Heart right ventricle (tissue), 16 donors: ENCODE data around the gene SUSD4. TPM values are rescaled to one million over a fixed set of nuclear protein-coding genes. Genes with fewer than 3 reads are reported as not detected.
"Not testable (repeated sequence)": the region's sequence is repeated elsewhere in the genome, so short reads cannot be mapped to it uniquely, and the experiment has no call there.

Experiments used
- ATAC-seq, 8 donors: fragments of 200-7000 bp; cut with Tn5 transposase; one replicate each; pipeline ENCODE4 v1.9.1; 2020; ENCODE audit warnings: mild to moderate bottlenecking in 8 of 8, moderate library complexity in 8 of 8, moderate number of reproducible peaks in 1 of 8
- DNase-seq, 2 donors: peaks; one replicate each; pipeline ENCODE4 v3.0.0-alpha.2; 2020
- H3K27ac ChIP-seq, 10 donors: fragments of 200-600 bp; sonication (generic) in 2 of 10; one replicate each; pipeline versions ENCODE4 v1.5.0 to v1.8.0; 2020 to 2022; ENCODE audit warnings: mild to moderate bottlenecking in 3 of 10
- H3K27me3 ChIP-seq, 7 donors: fragments of 200-600 bp; one replicate each; pipeline ENCODE4 v1.8.0; 2021 to 2022; ENCODE audit warnings: mild to moderate bottlenecking in 2 of 7
- H3K36me3 ChIP-seq, 9 donors: fragments of 200-600 bp; sonication (generic) in 1 of 9; one replicate each; pipeline versions ENCODE4 v1.5.0 to v1.8.0; 2020 to 2022; ENCODE audit warnings: mild to moderate bottlenecking in 2 of 9
- H3K4me1 ChIP-seq, 9 donors: fragments of 200-600 bp; sonication (generic) in 1 of 9; one replicate each; pipeline versions ENCODE4 v1.5.0 to v1.8.0; 2020 to 2022; ENCODE audit warnings: mild to moderate bottlenecking in 4 of 9
- H3K4me3 ChIP-seq, 10 donors: fragments of 200-600 bp; sonication (generic) in 2 of 10; one replicate each; pipeline versions ENCODE4 v1.5.0 to v1.8.0; 2020 to 2022; ENCODE audit warnings: mild to moderate bottlenecking in 7 of 10, moderate library complexity in 2 of 10
- H3K9me3 ChIP-seq, 11 donors: fragments of 200-600 bp in 10 of 11; sonication (generic) in 2 of 11; one replicate each; pipeline versions ENCODE4 v1.5.0 to v1.8.0; 2013 to 2022; ENCODE audit warnings: mild to moderate bottlenecking in 2 of 11, control low read depth in 1 of 11, moderate library complexity in 1 of 11
- WGBS, 2 donors: extraction: QIAGEN DNeasy Blood & Tissue Kit; methylation state at CpG; one replicate each; pipeline ENCODE4 v1.1.7; 2013; ENCODE audit warnings: inconsistent platforms in 1 of 2; 5-methylcytosine and 5-hydroxymethylcytosine counted together
- intact Hi-C, 10 donors: fragments of 100-400 bp; cut with DNase I; formaldehyde crosslinking; loops; one replicate each; pipeline versions ENCODE4 v1.11.1 to v1.14.2; 2022
- polyA plus RNA-seq, 2 donors: library from polyadenylated mRNA; stranded (reverse); fragments of 200-250 nt; gene quantifications; one replicate each; pipeline ENCODE4 v1.2.3, GENCODE V29; 2013
- total RNA-seq, 10 donors: library from RNA; stranded (reverse); fragmentation: NEBNext Ultra II Directional in 3 of 10; extraction: Animal tissue kit (Norgen Biotek cat#: 25700) in 3 of 10; gene quantifications; one replicate each; pipeline versions ENCODE4 v1.2.1 to v1.2.4, GENCODE V29; 2021 to 2023
- TF ChIP-seq, protein P1 (sequence below), 9 donors: fragments of 200-600 bp; sonication (generic) in 2 of 9; IDR thresholded peaks; one replicate each; pipeline versions ENCODE4 v1.5.0 to v1.8.0; 2021 to 2022; ENCODE audit warnings: antibody characterized with exemption in 9 of 9, mild to moderate bottlenecking in 5 of 9, moderate library complexity in 1 of 9
- donor health status: Arrhythmogenic right ventricular cardiomyopathy.
- donor health status: ischemic (EF 13 %, LVEDD 7.1; RV severe dilation, severe dysfunction).
- donor health status: healthy with polysubstance abuse.
- donor health status: DM: no; HTN: yes; CAD: no.
- donor health status: DM: no; HTN: no; CAD: no.
- donor health status: ischemic (EF 25% LVEDD 6.9; RV normal size, moderate dysfunction).
- donor health status: ischemic (EF 25% LVEDD 5.7; RV mildly dilated, moderate dysfunction).
- donor health status: healthy.
- donor health status: DM: yes; HTN: yes; CAD: no.
- donor health status: Ischemic cardiomyopathy.
- donor health status: ischemic (EF 35%, LVEDD 5.7; RV mildly dilated, moderate dysfunction).
- donor health status: nonischemic (EF 11% LVEDD 7.7; RV severe dilation, severe dysfunction).
- donor health status: DM: yes; HTN: yes; CAD: no.
- donor health status: PGD.
- donor health status: ischemic (EF 29% LVEDD 5.4; RV normal size, mild dysfunction).
- donor health status: nonischemic (EF 23%, LVEDD 6.1; RV moderate dilation, normal function).

SUSD4 gene
- total and polyA plus RNA-seq, 12 donors = 0.99 to 36.5 (median 6.2) TPM

DNA sequence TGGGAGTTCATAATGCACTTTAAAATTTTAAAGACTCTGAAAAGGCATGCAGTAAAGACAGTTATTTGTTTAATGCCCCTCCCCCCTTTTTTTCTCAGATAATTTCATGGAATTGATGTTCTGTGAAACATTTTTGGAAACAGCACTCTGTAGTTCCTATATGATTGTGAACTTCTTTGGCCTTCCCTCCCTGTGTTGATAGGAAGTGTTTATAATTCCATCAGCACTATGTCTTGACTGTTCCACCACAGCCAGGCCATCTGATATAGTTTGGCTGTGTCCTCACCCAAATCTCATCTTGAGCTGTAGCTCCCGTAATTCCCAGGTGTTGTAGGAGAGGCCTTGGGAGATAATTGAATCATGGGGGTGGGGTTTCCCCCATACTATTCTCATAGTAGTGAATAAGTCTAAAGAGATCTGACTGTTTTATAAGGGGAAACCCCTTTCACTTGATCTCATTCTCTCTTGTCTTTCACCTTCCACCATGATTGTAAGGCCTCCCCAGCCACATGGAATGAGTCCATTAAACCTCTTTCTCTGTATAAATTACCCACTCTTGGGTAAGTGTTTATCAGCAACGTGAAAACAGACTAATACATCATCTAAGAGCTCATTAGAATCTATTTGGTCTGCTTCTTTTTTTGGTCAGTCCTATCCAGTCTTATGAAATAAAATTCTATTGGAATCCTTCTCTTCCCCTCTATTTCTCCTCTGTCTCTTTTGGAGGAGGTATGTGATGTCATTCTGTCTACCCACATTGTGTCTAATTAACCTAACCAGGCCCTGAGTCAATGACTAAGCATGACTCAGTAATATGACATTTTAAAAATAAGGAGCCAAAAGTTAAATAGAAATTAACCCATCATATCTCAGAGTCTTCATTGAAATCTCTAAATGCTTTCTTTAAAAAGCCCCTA lies 38.2 kb upstream of the SUSD4 start:
- Histone ChIP-seq H3K36me3 (no peaks in the 10 kb centered on the region), H3K4me1 (peaks cover 0 to 10% (median 0%) of the 10 kb centered on the region in 9 donors), H3K27me3 (no peaks in the 10 kb centered on the region), H3K4me3 (no peak overlapping the region), H3K9me3 (no peaks in the 10 kb centered on the region), H3K27ac (peak overlapping the region in 1 of 10 donors; percentile 11)
- WGBS, 2 donors = 67 to 71% methylated on average over 2 of the region's 2 CpGs
- intact Hi-C loops = no loop called here
- ATAC-seq (peak in 1 of 8 donors; percentile 50), DNase-seq (no peak)
- TF ChIP-seq, protein P1, sequence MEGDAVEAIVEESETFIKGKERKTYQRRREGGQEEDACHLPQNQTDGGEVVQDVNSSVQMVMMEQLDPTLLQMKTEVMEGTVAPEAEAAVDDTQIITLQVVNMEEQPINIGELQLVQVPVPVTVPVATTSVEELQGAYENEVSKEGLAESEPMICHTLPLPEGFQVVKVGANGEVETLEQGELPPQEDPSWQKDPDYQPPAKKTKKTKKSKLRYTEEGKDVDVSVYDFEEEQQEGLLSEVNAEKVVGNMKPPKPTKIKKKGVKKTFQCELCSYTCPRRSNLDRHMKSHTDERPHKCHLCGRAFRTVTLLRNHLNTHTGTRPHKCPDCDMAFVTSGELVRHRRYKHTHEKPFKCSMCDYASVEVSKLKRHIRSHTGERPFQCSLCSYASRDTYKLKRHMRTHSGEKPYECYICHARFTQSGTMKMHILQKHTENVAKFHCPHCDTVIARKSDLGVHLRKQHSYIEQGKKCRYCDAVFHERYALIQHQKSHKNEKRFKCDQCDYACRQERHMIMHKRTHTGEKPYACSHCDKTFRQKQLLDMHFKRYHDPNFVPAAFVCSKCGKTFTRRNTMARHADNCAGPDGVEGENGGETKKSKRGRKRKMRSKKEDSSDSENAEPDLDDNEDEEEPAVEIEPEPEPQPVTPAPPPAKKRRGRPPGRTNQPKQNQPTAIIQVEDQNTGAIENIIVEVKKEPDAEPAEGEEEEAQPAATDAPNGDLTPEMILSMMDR (IDR thresholded peaks at IDR 0.05) = no peak

DNA sequence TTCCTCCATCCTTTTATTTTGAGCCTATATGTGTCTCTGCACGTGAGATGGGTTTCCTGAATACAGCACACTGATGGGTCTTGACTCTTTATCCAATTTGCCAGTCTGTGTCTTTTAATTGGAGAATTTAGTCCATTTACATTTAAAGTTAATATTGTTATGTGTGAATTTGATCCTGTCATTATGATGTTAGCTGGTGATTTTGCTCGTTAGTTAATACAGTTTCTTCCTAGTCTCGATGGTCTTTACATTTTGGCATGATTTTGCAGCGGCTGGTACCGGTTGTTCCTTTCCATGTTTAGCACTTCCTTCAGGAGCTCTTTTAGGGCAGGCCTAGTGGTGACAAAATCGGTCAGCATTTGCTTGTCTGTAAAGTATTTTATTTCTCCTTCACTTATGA lies 35.4 kb upstream of the SUSD4 start:
- H3K27me3 ChIP-seq, H3K4me3 ChIP-seq, ATAC-seq, H3K27ac ChIP-seq, H3K4me1 ChIP-seq, DNase-seq, intact Hi-C loops, H3K9me3 ChIP-seq, H3K36me3 ChIP-seq: not testable (repeated sequence)
- WGBS, 2 donors = 88 to 91% methylated on average over 4 of the region's 6 CpGs

DNA sequence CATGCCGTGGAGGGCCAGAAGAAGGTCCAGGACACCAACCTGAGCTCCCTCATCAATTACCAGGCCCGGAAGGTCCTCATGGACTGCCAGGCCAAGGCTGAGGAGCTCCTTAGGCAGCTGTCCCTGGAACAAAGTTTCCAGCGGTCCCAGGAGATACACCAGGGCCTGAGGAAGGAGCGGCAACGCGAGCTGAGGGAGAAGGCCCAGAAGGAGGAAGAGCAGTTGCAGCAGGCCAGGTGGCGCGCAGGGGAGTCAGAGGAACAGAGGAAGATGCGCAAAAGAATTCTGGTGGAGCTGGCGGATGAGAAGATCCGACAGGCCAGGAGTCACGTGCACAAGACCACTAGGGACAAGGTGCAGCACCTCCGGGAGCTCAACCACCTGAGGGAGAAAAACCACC lies 30.7 kb upstream of the SUSD4 start:
- intact Hi-C loops = no loop called here
- TF ChIP-seq, protein P1 (IDR thresholded peaks at IDR 0.05) = no peak
- Histone ChIP-seq H3K4me3 (no peak overlapping the region), H3K27ac (no peak overlapping the region), H3K36me3 (no peaks in the 10 kb centered on the region), H3K27me3 (peaks cover 0 to 49% (median 37%) of the 10 kb centered on the region in 7 donors), H3K9me3 (no peaks in the 10 kb centered on the region), H3K4me1 (peaks cover 0 to 7% (median 3%) of the 10 kb centered on the region in 9 donors)
- DNase-seq = no peak
- WGBS, 2 donors = 89 to 93% methylated on average over 13 of the region's 13 CpGs
- ATAC-seq = no peak

DNA sequence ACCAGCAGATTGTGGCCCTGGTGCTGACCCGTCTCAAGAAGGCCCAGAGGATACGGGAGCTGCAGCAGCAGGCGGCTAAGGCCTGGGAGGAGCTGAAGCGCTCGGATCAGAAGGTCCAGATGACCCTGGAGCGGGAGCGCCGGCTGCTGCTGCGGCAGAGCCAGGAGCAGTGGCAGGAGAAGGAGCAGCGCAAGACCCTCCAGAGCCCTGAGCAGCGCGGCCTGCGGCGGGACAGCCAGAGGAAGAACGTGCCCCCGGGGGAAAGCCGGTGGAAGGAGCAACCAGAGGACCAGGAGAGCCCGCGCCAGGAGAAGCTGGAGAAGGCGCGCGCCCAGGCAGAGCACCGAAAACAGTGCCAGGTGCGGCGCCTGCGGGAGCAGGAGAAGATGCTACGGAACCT lies 30.3 kb upstream of the SUSD4 start:
- WGBS, 2 donors = 94% methylated on average over 27 of the region's 27 CpGs
- DNase-seq = no peak
- ATAC-seq = peak in 2 of 8 donors; percentile 17 to 44
- no peak overlapping the region for H3K4me3 ChIP-seq
- no peaks in the 10 kb centered on the region for H3K36me3 ChIP-seq
- no peaks in the 10 kb centered on the region for H3K9me3 ChIP-seq
- H3K27me3 ChIP-seq = peaks cover 0 to 54% (median 37%) of the 10 kb centered on the region in 7 donors
- H3K27ac ChIP-seq = no peak overlapping the region
- H3K4me1 ChIP-seq = peaks cover 0 to 7% (median 3%) of the 10 kb centered on the region in 9 donors
- intact Hi-C loops = no loop called here
- TF ChIP-seq, protein P1 (IDR thresholded peaks at IDR 0.05) = no peak
